H9 (cell line): ENCODE results near the gene LDB2. TPM values are rescaled to one million over a fixed set of nuclear protein-coding genes. Genes with fewer than 3 reads are reported as not detected.

Experiments used
- DNase-seq: peaks from one replicate; pipeline ENCODE4 v3.0.0-alpha.2; 2017
- H2AFZ ChIP-seq: one replicate; pipeline ENCODE4 v1.6.1; 2013; ENCODE audit warnings: mild to moderate bottlenecking, low read length, control low read depth, moderate library complexity
- H2AK5ac ChIP-seq: 2 replicates; pipeline ENCODE4 v1.6.1; 2013; ENCODE audit warnings: low read length, control low read depth, mixed read lengths; ENCODE audit not compliant: insufficient read length
- H2BK120ac ChIP-seq: one replicate; pipeline ENCODE4 v1.6.1; 2013; ENCODE audit warnings: low read depth, mild to moderate bottlenecking, low read length, control low read depth, inconsistent platforms; ENCODE audit not compliant: poor library complexity, severe bottlenecking
- H2BK12ac ChIP-seq: 2 replicates; pipeline ENCODE4 v1.6.1; 2013; ENCODE audit warnings: low read length, control low read depth, mixed read lengths, low read depth; ENCODE audit not compliant: insufficient read length
- H2BK15ac ChIP-seq: 2 replicates; pipeline ENCODE4 v1.6.1; 2013; ENCODE audit warnings: low read depth, low read length, control low read depth
- H2BK20ac ChIP-seq: one replicate; pipeline ENCODE4 v1.6.1; 2013; ENCODE audit warnings: low read depth, mild to moderate bottlenecking, low read length, control low read depth, inconsistent platforms; ENCODE audit not compliant: poor library complexity, severe bottlenecking
- H2BK5ac ChIP-seq: 2 replicates; pipeline ENCODE4 v1.6.1; 2013; ENCODE audit warnings: low read length, control low read depth, mixed read lengths; ENCODE audit not compliant: insufficient read length
- H3K14ac ChIP-seq: 2 replicates; pipeline ENCODE4 v1.6.1; 2013; ENCODE audit warnings: low read length, control low read depth; ENCODE audit not compliant: insufficient read depth
- H3K18ac ChIP-seq: 2 replicates; pipeline ENCODE4 v1.6.1; 2013; ENCODE audit warnings: low read depth, mild to moderate bottlenecking, mixed read lengths, low read length, control low read depth; ENCODE audit not compliant: insufficient read length
- H3K23ac ChIP-seq: 2 replicates; pipeline ENCODE4 v1.6.1; 2013; ENCODE audit warnings: low read length, control low read depth, mixed read lengths, low read depth; ENCODE audit not compliant: insufficient read length
- H3K23me2 ChIP-seq: 2 replicates; pipeline ENCODE4 v1.6.1; 2013; ENCODE audit warnings: low read depth, mild to moderate bottlenecking, mixed read lengths, low read length, control low read depth; ENCODE audit not compliant: insufficient read length, poor library complexity, severe bottlenecking
- H3K27ac ChIP-seq: 2 replicates; pipeline ENCODE4 v1.5.1; 2013; ENCODE audit warnings: low read length, control low read depth, mixed read lengths, low read depth; ENCODE audit not compliant: insufficient read length
- H3K27me3 ChIP-seq: 2 replicates; pipeline ENCODE4 v1.6.1; 2013; ENCODE audit warnings: low read length, control low read depth, inconsistent platforms; ENCODE audit not compliant: insufficient read depth
- H3K4ac ChIP-seq: 2 replicates; pipeline ENCODE4 v1.6.1; 2013; ENCODE audit warnings: low read depth, mild to moderate bottlenecking, control low read depth, inconsistent platforms, low read length, moderate library complexity
- H3K4me1 ChIP-seq: 2 replicates; pipeline ENCODE4 v1.6.1; 2013; ENCODE audit warnings: low read length, control low read depth, inconsistent platforms; ENCODE audit not compliant: insufficient read depth
- H3K4me2 ChIP-seq: 2 replicates; pipeline ENCODE4 v1.6.1; 2013; ENCODE audit warnings: low read length, control low read depth, mixed read lengths; ENCODE audit not compliant: insufficient read length, insufficient read depth
- H3K56ac ChIP-seq: 2 replicates; pipeline ENCODE4 v1.6.1; 2013; ENCODE audit warnings: low read depth, mild to moderate bottlenecking, mixed read lengths, low read length, control low read depth; ENCODE audit not compliant: insufficient read length
- H3K79me1 ChIP-seq: 2 replicates; pipeline ENCODE4 v1.6.1; 2013; ENCODE audit warnings: low read depth, mild to moderate bottlenecking, moderate library complexity, low read length, control low read depth, inconsistent platforms; ENCODE audit not compliant: insufficient read depth, poor library complexity, severe bottlenecking
- H3K79me2 ChIP-seq: 2 replicates; pipeline ENCODE4 v1.6.1; 2013; ENCODE audit warnings: low read length, control low read depth, inconsistent platforms; ENCODE audit not compliant: insufficient read depth
- H3K9ac ChIP-seq: 2 replicates; pipeline ENCODE4 v1.6.1; 2013; ENCODE audit warnings: low read length, control low read depth, mixed read lengths; ENCODE audit not compliant: insufficient read length; ENCODE audit errors: extremely low read depth
- H3K9me3 ChIP-seq: one replicate; pipeline ENCODE4 v1.6.1; 2013; ENCODE audit warnings: low read depth, low read length, inconsistent platforms; ENCODE audit not compliant: control insufficient read depth
- H3T11ph ChIP-seq: one replicate; pipeline ENCODE4 v1.6.1; 2013; ENCODE audit warnings: mild to moderate bottlenecking, low read length, control low read depth, inconsistent platforms
- H4K20me1 ChIP-seq: one replicate; pipeline ENCODE4 v1.6.1; 2013; ENCODE audit not compliant: control insufficient read depth, insufficient read length, insufficient read depth
- H4K5ac ChIP-seq: 2 replicates; pipeline ENCODE4 v1.6.1; 2013; ENCODE audit warnings: low read depth, mild to moderate bottlenecking, mixed read lengths, low read length, control low read depth; ENCODE audit not compliant: insufficient read length
- H4K8ac ChIP-seq: replicated peaks from 2 replicates; pipeline ENCODE4 v1.6.1; 2013; ENCODE audit warnings: low read length, control low read depth, mixed read lengths, low read depth; ENCODE audit not compliant: insufficient read length
- H4K91ac ChIP-seq: 2 replicates; pipeline ENCODE4 v1.6.1; 2013; ENCODE audit warnings: low read depth, mild to moderate bottlenecking, moderate library complexity, mixed read lengths, low read length, control low read depth; ENCODE audit not compliant: insufficient read length
- H3K27ac Mint-ChIP-seq, 3 experiments: 2 replicates in 2 of 3; 3 replicates in 1 of 3; pipeline ENCODE4 v1.8.0; 2020 to 2021; ENCODE audit warnings: mixed read lengths in 3 of 3, mild to moderate bottlenecking in 1 of 3, moderate library complexity in 1 of 3
- H3K27me3 Mint-ChIP-seq: 2 replicates; pipeline ENCODE4 v1.8.0; 2021; ENCODE audit warnings: low read depth, mild to moderate bottlenecking, moderate library complexity, mixed read lengths
- H3K36me3 Mint-ChIP-seq, 3 experiments: 2 replicates in 2 of 3; 3 replicates in 1 of 3; pipeline ENCODE4 v1.8.0; 2020 to 2021; ENCODE audit warnings: low read depth in 3 of 3, mixed read lengths in 3 of 3; ENCODE audit not compliant: insufficient read depth in 1 of 3
- H3K4me1 Mint-ChIP-seq, 2 experiments: 2 replicates each; pipeline ENCODE4 v1.8.0; 2020; ENCODE audit warnings: mixed read lengths in 2 of 2
- H3K4me3 Mint-ChIP-seq, 2 experiments: 2 replicates in 1 of 2; 3 replicates in 1 of 2; pipeline ENCODE4 v1.8.0; 2020 to 2021; ENCODE audit warnings: mild to moderate bottlenecking in 2 of 2, mixed read lengths in 2 of 2, moderate library complexity in 1 of 2
- H3K9me3 Mint-ChIP-seq, 2 experiments: 2 replicates in 1 of 2; 3 replicates in 1 of 2; pipeline ENCODE4 v1.8.0; 2020; ENCODE audit warnings: mild to moderate bottlenecking in 2 of 2, mixed read lengths in 2 of 2, moderate library complexity in 1 of 2
- CTCF ChIP-seq: fragments of 200-600 bp; sonication (generic); conservative IDR thresholded peaks from 3 replicates; pipeline ENCODE4 v1.8.0; 2021; ENCODE audit warnings: antibody characterized with exemption, mild to moderate bottlenecking
- WGBS: extraction: QIAGEN DNeasy Blood & Tissue Kit; methylation state at CpG from one replicate; pipeline ENCODE4 v1.1.7; 2013; ENCODE audit warnings: missing lambda C conversion rate, low lambda C conversion rate, mixed read lengths; ENCODE audit not compliant: insufficient read length; ENCODE audit errors: extremely low coverage; 5-methylcytosine and 5-hydroxymethylcytosine counted together
- total RNA-seq: library from RNA; stranded (reverse); gene quantifications from 2 replicates; pipeline ENCODE4 v1.2.1, GENCODE V29; 2021

The LDB2 gene
- total RNA-seq, 1 experiment from 2014 or later: 22.5 TPM

DNA sequence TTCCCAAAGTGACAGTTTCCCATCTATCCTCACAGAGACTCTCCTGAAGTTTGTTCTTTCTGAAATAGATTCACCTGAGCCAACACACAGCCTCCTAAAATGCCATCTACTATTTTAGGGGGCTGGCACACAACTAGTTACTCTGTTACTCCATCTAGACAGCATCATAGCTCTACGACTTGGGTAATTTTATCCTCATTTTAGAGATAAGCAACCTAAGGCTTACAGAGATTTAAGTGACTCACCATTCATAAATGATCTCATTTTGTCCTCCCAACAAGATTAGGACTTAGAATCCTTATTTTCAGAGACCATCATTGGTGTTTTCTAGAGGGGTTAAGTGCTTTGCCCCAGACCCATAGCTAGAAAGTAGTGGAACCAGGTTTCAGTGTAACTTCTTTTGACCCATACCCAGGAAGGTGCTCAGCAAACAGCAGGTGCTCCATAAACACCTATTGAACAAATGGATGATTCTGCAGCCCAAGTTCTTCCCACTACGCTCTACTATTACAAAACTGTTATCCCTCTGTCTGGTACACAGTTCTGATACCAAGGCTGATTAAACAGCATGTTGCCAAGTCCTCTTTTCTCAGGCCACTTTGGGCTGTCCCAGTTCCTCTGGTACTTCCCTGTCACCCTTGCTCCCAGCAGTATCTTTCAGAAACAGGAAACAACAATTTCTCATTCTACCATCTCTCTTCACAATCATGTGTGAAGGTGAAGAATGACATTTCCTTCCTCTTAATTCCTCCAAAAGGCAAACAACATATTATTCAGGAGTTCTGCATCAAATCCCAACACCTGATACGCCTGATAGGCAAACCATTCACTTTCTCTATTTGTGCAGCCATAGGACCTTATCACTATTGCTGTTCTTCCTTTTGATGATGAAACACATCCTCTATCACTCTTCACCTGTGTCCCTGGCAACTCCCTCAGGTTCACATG is 367.5 kb downstream of the LDB2 start:
- H3K4me2 ChIP-seq: no peak overlapping the region
- no peak overlapping the region for H3K27ac Mint-ChIP-seq
- no peaks in the 10 kb centered on the region for H3K4me1 ChIP-seq
- H3K27me3 Mint-ChIP-seq: no peaks in the 10 kb centered on the region
- no peaks in the 10 kb centered on the region for H4K20me1 ChIP-seq
- no peak overlapping the region for H2BK15ac ChIP-seq
- DNase-seq: no peak
- H4K91ac ChIP-seq: no peak overlapping the region
- H3K4me3 Mint-ChIP-seq: no peak overlapping the region
- no peak overlapping the region for H2BK5ac ChIP-seq
- no peak overlapping the region for H4K5ac ChIP-seq
- no peaks in the 10 kb centered on the region for H3K4me1 Mint-ChIP-seq
- no peak overlapping the region for H2BK12ac ChIP-seq
- TF ChIP-seq CTCF: no peak
- no peaks in the 10 kb centered on the region for H3K9me3 ChIP-seq
- H3K23me2 ChIP-seq: no peaks in the 10 kb centered on the region
- H3K27ac ChIP-seq: no peak overlapping the region
- no peak overlapping the region for H2AK5ac ChIP-seq
- no peak overlapping the region for H3T11ph ChIP-seq
- H3K79me1 ChIP-seq: no peaks in the 10 kb centered on the region
- H2BK20ac ChIP-seq: no peak overlapping the region
- H3K18ac ChIP-seq: no peak overlapping the region
- H2AFZ ChIP-seq: no peak overlapping the region
- H3K79me2 ChIP-seq: no peaks in the 10 kb centered on the region
- H2BK120ac ChIP-seq: no peak overlapping the region
- no peaks in the 10 kb centered on the region; a peak in 1 of 7 replicates for H3K36me3 Mint-ChIP-seq
- H3K23ac ChIP-seq: no peak overlapping the region
- no peaks in the 10 kb centered on the region for H3K27me3 ChIP-seq
- no peak overlapping the region for H3K14ac ChIP-seq
- no peak overlapping the region for H3K9ac ChIP-seq
- no peak overlapping the region for H4K8ac ChIP-seq
- H3K9me3 Mint-ChIP-seq: no peaks in the 10 kb centered on the region
- H3K4ac ChIP-seq: no peak overlapping the region
- no CpG with 5 or more reads among the region's 3 CpGs for WGBS
- H3K56ac ChIP-seq: no peak overlapping the region
